Cardiac muscle cell (in vitro differentiated cells and primary cell): ENCODE data around the gene TMEM123. TPM values are rescaled to one million over a fixed set of nuclear protein-coding genes. Genes with fewer than 3 reads are reported as not detected.

Experiments used
- DNase-seq, 2 donors: peaks; one replicate each; pipeline versions ENCODE4 v3.0.0 to v3.0.0-alpha.2; 2010 to 2017; ENCODE audit warnings: low read depth in 1 of 2, low spot score in 1 of 2
- H3K27ac ChIP-seq: fragments of 200-600 bp; sonication (generic); 2 replicates; pipeline ENCODE4 v1.5.1; 2016
- H3K27me3 ChIP-seq: fragments of 200-600 bp; sonication (generic); 2 replicates; pipeline ENCODE4 v1.6.0; 2016; ENCODE audit warnings: control low read depth
- H3K36me3 ChIP-seq: fragments of 200-600 bp; sonication (generic); 2 replicates; pipeline ENCODE4 v1.5.1; 2016; ENCODE audit warnings: control low read depth
- H3K4me1 ChIP-seq: fragments of 200-600 bp; sonication (generic); 2 replicates; pipeline ENCODE4 v1.8.1; 2017; ENCODE audit warnings: low read depth, mild to moderate bottlenecking, mixed run types
- H3K4me3 ChIP-seq: fragments of 200-600 bp; sonication (generic); 2 replicates; pipeline ENCODE4 v1.5.1; 2016; ENCODE audit warnings: mild to moderate bottlenecking
- H3K9me3 ChIP-seq: fragments of 200-600 bp; sonication (generic); 2 replicates; pipeline ENCODE4 v1.5.1; 2017; ENCODE audit warnings: low read depth, mild to moderate bottlenecking, control low read depth
- CTCF ChIP-seq: IDR thresholded peaks from 2 replicates; pipeline ENCODE4 v1.5.1; 2012; ENCODE audit warnings: low read depth, mild to moderate bottlenecking, low read length
- polyA plus RNA-seq: library from polyadenylated mRNA; unstranded; fragments of >200 nt; fragmentation: Nextera tagmentation; extraction: Ambion mirVana; gene quantifications from 2 replicates; pipeline ENCODE4 v1.2.1, GENCODE V29; 2016
- total RNA-seq: library from RNA; depleted of rRNA; stranded (reverse); fragments of >200 nt; gene quantifications from 2 replicates; pipeline ENCODE4 v1.2.3, GENCODE V29; 2016

The TMEM123 gene
- total and polyA plus RNA-seq, 2 experiments from 2014 or later, result 86.3 to 92.6 TPM

- H3K36me3 ChIP-seq, result no peaks in the 10 kb centered on the region
- no peak for TF ChIP-seq CTCF
- H3K27me3 ChIP-seq, result no peaks in the 10 kb centered on the region
- no peak for DNase-seq
- H3K27ac ChIP-seq, result no peak overlapping the region
- H3K4me3 ChIP-seq, result no peak overlapping the region
- no peaks in the 10 kb centered on the region for H3K9me3 ChIP-seq
- peaks cover 6% of the 10 kb centered on the region for H3K4me1 ChIP-seq
Observed at GRCh38 chr11:102421261-102421660, 31.3 kb downstream of the TMEM123 start.

GRCh38 chr11:102420547-102420946 lies 32.0 kb downstream of the TMEM123 start:
- H3K9me3 ChIP-seq, result no peaks in the 10 kb centered on the region
- no peak for TF ChIP-seq CTCF
- no peak overlapping the region for H3K27ac ChIP-seq
- H3K36me3 ChIP-seq, result no peaks in the 10 kb centered on the region
- peaks cover 6% of the 10 kb centered on the region for H3K4me1 ChIP-seq
- no peak overlapping the region for H3K4me3 ChIP-seq
- no peak for DNase-seq
- H3K27me3 ChIP-seq, result no peaks in the 10 kb centered on the region

GRCh38 chr11:102419181-102419580 lies 33.4 kb downstream of the TMEM123 start:
- Histone ChIP-seq H3K4me3 (no peak overlapping the region), H3K9me3 (no peaks in the 10 kb centered on the region), H3K27ac (no peak overlapping the region), H3K4me1 (peaks cover 6% of the 10 kb centered on the region), H3K27me3 (no peaks in the 10 kb centered on the region), H3K36me3 (no peaks in the 10 kb centered on the region)
- no peak for TF ChIP-seq CTCF
- no peak for DNase-seq

- Histone ChIP-seq H3K4me1 (no peaks in the 10 kb centered on the region), H3K27ac (no peak overlapping the region), H3K27me3 (no peaks in the 10 kb centered on the region), H3K9me3 (no peaks in the 10 kb centered on the region), H3K4me3 (no peak overlapping the region), H3K36me3 (no peaks in the 10 kb centered on the region)
- DNase-seq, result no peak
- TF ChIP-seq CTCF, result no peak
Observed at GRCh38 chr11:102416976-102417375, 35.6 kb downstream of the TMEM123 start.

GRCh38 chr11:102415304-102415916 lies 37.2 kb downstream of the TMEM123 start:
- Histone ChIP-seq H3K4me1 (peaks cover 2% of the 10 kb centered on the region), H3K27me3 (no peaks in the 10 kb centered on the region), H3K36me3 (no peaks in the 10 kb centered on the region), H3K9me3 (no peaks in the 10 kb centered on the region), H3K27ac (no peak overlapping the region), H3K4me3 (no peak overlapping the region)
- no peak for TF ChIP-seq CTCF
- no peak for DNase-seq
